GM19043 (cell line): ENCODE measurements around the gene CPNE2.

Source experiments
- ATAC-seq: cut with Tn5 transposase; IDR thresholded peaks from one replicate; pipeline ENCODE4 v1.9.1; 2021; ENCODE audit warnings: low read depth; ENCODE audit not compliant: unreplicated experiment

Gene CPNE2

DNA sequence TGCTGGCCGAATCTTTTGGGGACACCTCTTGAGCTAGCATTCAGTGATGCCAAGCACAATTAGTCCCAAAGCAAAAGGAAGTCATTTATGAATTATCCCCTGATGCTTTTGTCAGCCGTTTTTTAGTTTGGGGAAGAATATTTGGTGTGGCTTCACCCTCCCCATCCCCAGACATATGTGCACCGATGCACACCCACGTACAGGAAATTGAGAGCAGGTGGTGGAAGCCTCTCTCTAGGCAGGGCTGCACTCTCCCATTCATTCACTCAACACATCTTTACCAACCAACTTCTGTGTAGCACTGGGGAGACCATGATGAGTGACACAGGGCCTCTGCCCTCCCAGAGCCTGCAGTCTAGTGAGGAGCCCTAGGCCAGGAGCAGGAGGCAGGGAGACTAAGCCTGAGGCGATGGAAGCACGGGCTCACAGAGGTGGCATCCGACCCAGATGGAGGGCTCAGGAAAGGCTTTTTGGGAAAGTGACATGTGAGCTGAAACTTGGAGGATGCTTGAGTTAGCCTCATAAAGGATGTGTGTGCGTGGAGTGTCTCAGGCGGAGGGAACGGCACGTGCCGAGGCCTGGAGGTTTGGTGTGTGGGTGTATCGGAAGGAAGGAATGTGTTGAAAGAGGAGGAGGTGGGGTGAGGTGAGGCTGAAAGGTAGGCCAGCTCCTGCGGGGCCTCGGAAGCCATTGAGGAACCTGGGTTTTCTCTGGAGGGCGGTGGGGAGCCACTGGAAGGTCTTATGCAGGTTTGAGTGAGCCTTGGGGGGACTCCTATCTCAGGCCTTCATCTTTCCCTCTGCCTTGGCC is 49.6 kb downstream of the CPNE2 start:
- no peak for ATAC-seq

DNA sequence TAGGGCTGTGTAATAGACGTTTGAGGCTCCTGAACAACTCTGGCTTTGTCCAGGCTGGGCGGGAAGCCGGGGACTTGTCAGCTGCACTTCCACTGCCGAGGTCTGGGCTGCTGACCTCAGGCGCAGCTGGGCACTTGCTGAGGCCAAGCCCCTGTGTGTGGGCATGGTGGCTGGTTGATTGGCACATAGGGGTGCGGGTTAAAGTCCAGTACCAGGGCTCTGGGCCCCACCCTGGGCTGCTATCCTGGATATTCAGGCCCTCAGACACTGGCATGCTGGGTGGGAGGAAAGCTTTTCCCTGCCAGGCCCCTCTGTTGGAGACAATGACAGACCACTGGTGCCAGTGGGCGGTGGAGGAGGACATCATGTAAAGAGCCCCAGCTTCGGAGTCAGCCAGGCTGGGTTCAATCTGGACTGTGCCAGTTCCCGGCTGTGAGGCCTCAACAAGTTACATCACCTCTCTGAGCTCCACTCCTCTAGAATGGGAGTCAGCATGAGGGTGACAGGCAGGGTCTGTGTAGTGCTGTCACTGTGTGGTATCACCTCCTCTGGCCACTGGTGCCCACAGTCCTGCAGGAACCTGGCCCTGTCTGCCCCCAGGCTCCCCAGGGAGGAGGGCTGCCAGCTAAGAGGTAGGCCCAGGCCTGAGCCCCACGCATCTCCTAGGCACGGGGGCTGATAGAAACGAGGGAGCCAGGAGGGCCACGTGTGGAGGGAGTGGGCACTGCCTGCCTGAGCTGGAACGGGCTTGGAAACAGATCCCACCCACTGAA is 51.0 kb downstream of the CPNE2 start:
- ATAC-seq, result no peak

DNA sequence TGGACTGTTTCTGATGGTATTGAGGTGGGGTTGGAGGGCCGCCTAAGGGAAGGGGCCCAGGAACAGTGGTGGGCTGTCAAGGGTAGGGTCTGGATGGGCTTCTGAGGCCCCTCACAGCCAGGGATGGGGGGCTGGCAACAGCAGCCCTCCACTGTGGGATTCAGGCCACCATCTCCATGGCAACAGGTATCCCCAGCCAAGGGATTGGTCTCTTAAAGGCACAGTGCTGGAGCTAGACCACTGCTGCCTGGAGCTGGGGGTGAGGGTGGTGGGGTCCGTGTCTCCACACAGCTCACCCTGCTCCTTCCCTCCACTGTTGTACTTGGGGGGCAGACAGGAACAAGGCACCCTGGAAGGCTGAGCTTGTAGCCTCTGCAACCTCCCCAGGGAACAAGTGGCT is 51.6 kb downstream of the CPNE2 start:
- no peak for ATAC-seq

DNA sequence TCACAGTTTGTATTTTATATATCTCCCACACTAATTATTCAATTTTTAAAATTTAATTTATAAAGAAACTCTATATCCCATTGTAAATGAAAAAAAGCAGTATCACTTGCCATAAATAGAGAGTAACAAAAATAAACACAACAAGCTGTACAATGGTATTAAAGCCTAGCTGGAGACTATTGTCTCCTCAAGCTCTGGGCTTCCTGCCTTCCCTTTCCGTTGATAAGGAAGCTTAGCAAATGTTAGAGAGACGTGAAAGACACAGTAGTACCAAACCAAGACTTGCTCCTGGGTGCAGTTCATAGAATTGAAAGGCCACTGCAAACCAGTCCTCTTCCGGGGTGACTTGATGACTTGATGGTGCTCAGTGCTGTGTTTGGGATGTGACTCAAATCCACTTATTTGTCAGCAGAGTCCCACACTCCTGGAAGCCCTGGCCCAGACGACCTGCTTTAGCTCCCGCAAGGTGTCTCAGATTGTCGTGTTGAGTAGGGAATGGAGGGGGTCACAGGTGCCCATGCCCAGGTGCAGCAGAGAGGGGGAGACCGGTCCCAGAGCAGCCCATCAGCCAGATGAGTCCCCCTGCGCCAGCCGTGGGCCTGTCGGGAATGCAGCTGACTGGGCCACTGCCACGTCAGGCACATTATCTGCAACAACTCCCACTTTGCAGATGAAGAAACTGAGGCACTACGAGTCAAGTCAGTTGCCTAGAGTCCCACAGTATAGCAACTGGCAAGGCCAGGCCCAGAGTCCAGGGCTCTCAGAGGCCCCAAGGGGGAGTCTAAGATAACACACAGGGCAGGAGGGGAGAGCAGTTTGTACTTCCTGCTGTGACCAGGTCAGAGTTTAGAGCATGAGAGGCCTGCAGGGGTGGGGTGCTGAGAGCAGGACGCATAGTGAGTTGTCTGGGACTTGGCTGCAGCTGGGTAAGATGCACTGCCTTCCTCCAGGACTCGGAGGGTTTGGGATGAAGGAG is 53.0 kb downstream of the CPNE2 start:
- ATAC-seq, result no peak

DNA sequence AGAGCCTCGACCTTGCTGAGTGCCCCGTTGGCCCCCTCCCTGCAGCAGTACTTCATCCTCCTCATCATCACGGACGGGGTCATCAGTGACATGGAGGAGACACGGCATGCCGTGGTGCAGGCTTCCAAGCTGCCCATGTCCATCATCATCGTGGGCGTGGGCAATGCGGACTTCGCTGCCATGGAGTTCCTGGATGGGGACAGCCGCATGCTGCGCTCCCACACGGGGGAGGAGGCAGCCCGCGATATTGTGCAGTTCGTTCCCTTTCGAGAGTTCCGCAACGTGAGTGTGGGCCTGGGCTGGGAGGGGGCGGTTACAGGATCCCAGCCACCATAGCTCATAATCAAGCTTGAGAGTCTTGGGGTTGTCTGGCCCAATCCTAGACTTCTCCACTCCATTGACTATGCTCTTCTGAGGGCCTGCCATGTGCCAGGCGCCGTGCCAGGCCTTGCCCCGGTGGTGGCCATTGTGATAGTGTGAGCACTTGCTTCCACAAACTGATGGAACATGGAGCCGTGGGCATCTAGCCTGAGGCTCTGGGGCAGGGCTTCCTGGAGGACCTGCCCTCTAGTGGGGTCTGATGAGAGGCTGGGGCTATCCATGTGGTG is 53.8 kb downstream of the CPNE2 start:
- ATAC-seq, result no peak

DNA sequence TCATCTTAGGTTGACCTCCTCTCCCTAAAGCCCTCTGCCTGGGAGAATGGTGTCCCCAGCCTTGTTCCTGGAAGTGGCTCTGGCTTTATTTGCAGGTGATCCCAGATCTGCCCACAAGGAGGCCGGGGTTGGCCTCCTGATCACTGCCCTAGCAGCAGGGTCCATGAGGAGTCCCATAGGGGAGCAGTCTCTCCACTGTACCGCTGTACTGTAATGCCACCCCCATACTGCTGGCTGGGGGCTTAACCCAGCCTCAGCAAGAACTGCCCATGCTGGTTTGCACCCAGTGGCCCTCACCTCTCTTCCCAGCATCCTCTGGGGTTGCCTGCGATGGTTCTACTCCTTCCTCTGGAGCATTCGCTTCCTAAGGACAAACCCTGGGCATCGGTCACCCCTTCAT is 54.4 kb downstream of the CPNE2 start:
- no peak for ATAC-seq

DNA sequence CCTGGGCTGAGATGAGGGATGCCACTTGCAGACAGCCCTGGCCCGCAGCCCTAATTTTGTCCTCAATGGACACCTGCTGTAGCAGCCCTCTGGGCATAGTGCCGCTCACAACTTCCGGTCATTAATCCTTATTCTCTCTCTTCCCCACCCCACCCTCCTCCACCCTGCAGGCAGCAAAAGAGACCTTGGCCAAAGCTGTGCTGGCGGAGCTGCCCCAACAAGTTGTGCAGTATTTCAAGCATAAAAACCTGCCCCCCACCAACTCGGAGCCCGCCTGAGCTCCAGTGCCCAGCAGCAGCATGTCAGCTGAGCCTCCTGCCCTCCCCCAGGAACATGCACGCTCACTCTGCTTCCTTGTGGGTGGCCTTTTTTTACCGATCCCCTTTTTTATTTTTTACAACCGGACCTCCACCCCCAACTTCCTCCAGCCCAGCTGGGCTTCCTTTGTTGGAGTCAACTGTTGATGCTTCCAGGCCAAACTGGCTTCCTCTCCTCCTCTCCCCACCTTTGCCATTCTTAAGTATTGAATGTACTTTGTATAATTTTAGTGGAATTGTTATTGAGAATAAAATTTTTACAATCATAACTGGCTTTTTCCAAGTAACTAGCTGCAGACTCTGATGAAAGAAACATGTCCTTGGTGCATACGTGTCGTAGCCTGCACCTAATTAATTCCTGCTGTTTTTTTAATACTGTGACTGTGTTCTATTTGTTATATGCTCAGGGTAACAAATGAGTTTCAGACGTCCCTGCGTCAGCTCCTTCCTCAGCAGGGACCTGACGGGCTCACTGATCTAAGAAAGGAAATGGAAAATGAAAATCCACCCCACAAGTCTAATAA is 55.2 kb downstream of the CPNE2 start:
- ATAC-seq, result no peak

DNA sequence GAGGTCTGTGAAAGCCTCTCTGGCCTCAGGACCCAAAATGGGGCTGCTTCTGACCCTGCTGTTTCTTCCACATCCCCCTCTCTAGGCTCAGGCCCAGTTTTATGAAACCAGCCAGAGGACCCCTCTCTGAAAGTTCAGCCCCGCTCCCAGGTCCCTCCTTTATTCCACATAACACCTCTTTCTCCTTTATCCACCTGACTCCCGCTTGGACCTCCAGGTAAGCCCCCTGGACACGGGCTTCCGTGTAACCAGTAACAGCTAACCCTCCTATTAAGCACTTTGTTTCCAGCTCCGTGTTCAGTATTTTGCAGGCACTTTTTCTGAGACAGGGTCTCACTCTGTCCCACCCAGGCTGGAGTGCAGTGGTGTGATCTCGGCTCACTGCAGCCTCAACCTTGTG is 56.1 kb downstream of the CPNE2 start:
- ATAC-seq, result no peak

DNA sequence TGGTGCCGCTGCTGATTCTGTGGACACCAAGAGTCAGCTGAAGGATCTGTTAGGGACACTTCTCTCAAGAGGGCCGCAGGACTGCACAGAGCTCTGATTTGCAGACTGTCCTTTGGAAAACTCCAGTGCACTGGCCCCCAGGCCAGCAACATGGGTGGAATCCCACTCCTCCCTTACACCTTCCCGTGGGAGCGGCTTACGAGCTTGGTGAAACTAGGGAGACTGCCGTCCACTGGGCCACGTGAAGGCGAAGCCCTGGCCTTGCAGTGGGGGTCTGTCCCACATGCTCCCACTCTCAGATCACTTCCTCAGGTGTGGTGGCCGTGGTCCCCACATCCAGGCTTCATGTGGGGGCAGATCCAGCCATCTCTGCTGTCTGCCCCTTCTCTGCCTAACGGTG is 57.0 kb downstream of the CPNE2 start:
- ATAC-seq, result no peak

DNA sequence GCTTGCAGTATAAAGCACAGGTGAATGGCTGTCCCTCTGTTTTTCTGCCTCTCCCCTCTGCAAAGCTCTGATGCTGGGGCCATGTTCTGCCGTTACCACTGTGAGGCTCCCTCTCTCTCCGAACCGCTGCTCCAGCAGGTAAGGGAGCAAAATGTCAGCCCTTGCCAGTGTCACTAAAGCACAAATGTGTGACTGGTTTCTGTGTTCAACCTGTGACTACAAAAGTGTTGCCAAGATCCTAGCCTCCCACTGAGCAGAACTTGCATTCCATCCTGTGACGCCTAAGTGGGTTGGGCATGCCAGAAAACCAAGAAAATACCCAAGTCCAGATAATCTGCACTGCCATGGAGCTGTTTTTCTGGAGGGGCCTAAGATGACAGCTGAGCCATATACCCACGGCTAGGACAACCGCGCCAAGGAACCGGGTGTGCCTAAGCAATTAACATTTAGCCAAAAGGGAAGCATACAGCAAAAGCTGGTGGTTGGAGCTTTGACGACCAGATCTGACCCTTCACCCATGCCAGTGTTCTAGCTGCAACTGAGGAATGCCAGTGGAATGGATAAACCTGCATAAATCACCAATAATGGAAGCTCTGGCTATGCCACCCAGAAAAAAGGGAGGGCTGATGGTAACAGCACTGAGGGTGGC is 58.4 kb downstream of the CPNE2 start:
- no peak for ATAC-seq

DNA sequence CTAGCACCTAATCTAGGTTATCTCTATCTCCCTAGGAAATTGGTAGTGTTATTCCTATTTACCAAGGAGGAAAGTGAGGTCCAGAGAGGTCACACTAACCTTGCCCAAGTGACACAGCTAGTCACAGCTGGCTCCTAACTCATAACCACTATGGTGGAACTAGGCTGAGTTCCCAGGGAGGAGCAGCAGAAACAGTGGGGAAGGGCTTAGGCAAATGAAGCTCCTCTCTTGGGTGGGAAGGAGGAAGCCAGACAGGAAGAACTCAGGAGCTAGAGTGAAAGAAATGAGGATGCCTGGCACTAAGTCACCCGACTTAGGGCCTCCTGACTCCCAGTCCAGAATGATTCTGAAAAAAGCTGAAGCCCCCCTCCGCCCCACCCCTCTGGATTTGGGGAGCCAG is 59.0 kb downstream of the CPNE2 start:
- no peak for ATAC-seq

DNA sequence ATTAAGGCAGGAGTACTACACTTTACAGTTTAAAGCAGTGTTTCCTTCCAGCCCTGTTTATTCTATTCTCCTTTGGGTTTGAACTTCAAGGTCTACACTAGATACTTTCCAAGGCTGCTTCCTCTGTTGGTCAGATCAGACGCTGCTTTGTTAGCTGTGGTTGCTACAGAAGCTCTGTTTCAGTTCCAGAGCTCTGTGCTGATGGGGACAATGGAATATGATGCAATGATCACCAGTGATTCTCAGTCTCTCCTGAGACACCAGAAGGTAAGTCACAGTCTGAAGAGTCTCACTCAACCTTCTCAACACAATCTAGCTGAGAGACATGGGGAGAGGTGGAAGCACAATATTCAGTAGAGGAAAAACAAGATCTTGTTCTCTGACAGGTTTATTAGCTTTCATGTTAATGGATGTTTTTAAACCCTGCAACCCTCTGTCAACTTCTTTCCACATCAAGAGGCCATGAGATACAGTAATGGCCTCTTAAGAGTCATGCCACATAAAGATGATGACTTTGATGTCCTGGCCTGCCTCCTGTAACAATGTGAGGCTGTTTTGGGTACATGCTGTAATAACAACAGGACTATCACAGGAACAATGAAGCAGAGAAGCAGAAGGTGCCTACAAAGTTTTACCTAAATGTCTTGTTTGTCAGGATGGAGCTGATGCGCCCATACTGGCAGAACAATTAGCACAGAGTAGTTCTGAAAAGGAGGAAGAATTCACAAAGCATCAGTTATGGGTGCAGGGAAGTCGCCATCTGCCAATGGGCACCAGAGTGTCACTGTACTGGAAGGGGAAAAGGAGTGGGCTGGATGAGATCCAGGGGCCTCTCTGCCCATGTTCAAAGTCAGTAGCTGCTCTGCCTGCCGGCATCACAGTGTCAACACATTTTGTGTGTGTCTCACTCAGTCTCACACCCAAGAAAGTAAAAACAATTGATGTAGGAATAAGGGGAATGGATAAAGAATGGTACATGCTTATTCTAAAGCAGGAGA is 60.0 kb downstream of the CPNE2 start:
- ATAC-seq, result no peak

DNA sequence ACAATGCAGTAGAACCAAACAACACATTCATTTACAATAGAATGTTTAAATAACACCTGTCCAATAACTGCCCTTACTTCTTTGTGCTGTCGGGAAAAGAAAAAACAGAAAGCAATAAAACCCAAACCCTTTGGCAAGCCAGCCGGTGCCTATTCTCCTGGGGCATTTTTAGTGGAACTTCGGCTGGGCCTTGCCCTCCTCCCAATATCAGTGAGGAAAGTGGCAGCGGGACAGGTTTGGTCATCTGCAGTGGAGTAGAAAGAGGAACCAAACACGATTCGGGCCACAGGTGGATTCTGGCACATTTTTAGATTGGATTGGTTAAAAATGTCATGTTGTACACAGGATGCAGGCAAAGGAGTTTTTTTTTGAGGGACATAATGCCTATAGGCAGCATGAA is 61.5 kb downstream of the CPNE2 start:
- no peak for ATAC-seq

DNA sequence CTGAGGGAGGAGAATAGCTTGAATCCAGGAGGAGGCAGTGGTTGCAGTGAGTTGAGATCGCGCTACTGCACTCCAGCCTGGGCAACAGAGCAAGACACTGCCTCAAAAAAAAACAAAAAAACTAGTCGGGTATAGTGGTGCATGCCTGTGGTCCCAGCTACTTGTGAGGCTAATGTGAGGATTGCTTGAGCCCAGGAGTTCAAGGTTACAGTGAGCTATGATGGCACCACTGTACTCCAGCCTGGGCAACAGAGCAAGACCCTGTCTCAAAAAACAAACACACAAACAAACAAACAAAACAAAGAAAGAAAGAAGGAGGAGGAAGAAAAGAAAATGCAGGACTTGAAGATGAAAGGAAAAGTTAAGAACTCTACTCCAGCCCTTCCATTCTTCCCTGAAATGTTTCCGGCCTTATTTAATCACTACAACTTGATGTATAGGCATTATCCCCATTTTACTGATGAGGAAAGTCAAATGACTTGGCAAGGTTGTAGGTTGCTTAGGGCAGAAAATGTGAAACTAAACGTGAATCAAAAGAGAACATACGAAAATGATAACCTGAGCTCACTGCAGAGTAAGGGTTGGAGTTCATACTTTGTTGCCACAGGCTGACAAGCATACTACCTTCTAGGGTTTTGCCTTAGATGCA is 63.4 kb downstream of the CPNE2 start:
- no peak for ATAC-seq

DNA sequence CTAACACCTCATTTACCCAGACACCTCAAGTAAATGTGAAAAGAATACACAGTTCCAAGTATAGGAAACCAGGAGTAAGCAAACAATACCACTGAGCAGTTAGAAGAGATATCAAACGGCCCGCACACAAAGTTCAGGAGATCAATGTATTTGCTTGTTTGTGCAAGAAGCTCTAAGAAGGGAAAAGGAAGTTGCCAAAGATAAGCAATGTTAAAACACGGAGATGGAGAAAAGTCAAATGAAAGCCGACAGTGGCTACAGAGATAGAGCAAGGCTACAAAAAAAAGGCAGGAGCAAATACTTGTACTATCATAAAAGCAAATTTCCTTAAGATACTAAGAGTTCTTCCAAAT is 63.9 kb downstream of the CPNE2 start:
- no peak for ATAC-seq

DNA sequence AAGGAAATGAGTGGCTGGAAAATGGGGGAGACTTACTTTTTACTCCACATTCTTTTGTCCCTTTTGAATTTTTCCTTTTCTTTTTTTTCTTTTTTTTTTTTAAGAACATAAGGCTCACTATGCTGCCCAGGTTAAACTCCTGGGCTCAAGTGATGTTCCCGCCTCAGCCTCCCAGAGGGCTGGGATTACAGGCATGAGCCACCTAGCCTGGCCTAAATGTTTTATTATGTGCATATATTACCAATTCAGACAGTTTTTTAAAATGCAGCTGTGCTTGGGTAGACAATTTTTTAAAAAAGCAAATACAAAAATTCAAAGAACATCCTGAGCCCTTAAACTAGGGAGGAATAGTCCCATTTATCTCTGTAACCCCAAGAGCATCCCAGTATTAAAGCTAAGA is 65.2 kb downstream of the CPNE2 start:
- no peak for ATAC-seq

DNA sequence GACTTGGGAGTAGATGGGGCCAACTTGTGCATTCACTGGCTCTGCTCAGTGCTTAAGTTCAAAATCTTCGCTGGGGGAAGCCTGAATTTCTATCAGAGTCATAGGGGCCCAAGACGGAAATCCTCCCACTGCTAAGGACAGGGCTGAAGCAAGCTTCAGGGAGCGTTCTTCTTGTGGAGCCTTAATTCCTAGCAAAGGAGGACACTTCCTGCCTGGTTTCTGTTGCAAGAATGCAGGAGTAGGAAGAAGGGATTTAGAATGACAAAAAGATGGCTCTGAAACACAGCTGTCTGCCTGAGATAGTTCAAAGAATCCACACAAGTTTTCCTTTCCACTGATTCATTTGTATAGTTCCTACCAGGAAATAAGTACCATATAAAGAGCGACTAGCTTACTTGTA is 67.1 kb downstream of the CPNE2 start:
- ATAC-seq, result no peak

DNA sequence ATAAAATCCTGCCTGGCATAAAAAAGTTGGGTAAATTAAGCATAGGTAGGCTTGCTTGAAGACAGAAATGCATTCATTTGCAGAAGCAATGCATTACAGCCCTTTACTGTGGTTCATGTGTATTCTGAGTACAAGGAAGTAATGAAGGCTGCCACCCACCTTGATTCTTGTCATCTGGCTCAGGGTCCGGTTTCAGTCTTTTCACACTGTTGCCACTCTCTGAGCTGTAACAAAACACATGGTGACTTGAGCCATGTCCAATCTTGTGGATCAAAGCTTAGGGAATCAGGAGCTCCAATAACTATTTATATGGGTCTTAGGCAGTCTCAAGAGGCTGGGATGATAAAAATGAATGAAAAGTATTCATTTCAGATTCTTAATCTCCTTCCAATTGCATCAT is 71.5 kb downstream of the CPNE2 start:
- no peak for ATAC-seq
